Measurements from ENCODE around the gene DGKQ.

DNA sequence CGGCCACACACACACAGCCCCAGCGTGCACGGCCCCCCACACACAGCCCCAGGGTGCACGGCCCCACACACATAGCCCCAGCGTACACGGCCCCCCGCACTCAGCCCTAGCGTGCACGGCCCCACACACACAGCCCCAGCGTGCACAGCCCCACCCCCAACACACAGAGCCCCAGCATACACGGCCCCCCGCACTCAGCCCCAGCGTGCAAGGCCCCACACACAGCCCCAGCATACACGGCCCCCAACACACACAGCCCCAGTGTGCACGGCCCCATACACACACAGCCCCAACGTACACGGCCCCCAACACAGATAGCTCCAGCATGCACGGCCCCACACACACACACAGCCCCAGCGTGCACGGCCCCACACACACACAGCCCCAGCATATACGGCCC lies 58.8 kb downstream of the DGKQ start:
- TF ChIP-seq REST (IDR thresholded peaks at IDR 0.05; ENCODE audit: insufficient read depth in 1 of 2, low read depth in 2 of 2, low read length in 2 of 2), result no peak
- TF ChIP-seq SIN3A (IDR thresholded peaks at IDR 0.05; ENCODE audit: borderline replicate concordance, insufficient read depth, low read length), result no peak
